Activated CD4-positive, alpha-beta memory T cell treated with anti-CD3 and anti-CD28 coated beads, Interleukin-2, amount 10 ng/mL, durations not matched to agents 7 days and 5 days (primary cell): Measurements from ENCODE around the gene KLHDC8A. TPM values are rescaled to one million over a fixed set of nuclear protein-coding genes. Genes with fewer than 3 reads are reported as not detected.

Experiments used
- CTCF ChIA-PET: fragments of 350-600 bp; sonication (Branson Sonifier 250); formaldehyde crosslinking; loops from one replicate; lab custom pipeline; 2021; ENCODE audit warnings: antibody characterized with exemption, inconsistent platforms; lab: Charles Lee
- POLR2A ChIA-PET: fragments of 350-600 bp; sonication (Branson Sonifier 250); formaldehyde crosslinking; loops from one replicate; lab custom pipeline; 2021; ENCODE audit warnings: antibody characterized with exemption; lab: Charles Lee
- DNase-seq: peaks from one replicate; pipeline ENCODE4 v3.0.0-alpha.2; 2020
- H3K27ac Mint-ChIP-seq: one replicate; pipeline ENCODE4 v1.8.0; 2021; ENCODE audit warnings: mild to moderate bottlenecking, mixed read lengths
- H3K27me3 Mint-ChIP-seq: one replicate; pipeline ENCODE4 v1.8.0; 2021; ENCODE audit warnings: mixed read lengths
- H3K36me3 Mint-ChIP-seq: one replicate; pipeline ENCODE4 v1.8.0; 2021; ENCODE audit warnings: low read depth, mixed read lengths
- H3K4me1 Mint-ChIP-seq: one replicate; pipeline ENCODE4 v1.8.0; 2021; ENCODE audit warnings: mixed read lengths
- H3K4me3 Mint-ChIP-seq: one replicate; pipeline ENCODE4 v1.8.0; 2021; ENCODE audit warnings: mild to moderate bottlenecking, mixed read lengths
- H3K9me3 Mint-ChIP-seq: one replicate; pipeline ENCODE4 v1.8.0; 2021; ENCODE audit warnings: mixed read lengths
- total RNA-seq, 2 experiments: library from RNA; stranded (reverse); gene quantifications; one replicate each; pipeline ENCODE4 v1.2.3, GENCODE V29; 2021

The KLHDC8A gene
- total RNA-seq, 2 experiments from 2014 or later, result not detected

- Mint-ChIP-seq H3K36me3 (no peaks in the 10 kb centered on the region), H3K4me1 (peaks cover 6% of the 10 kb centered on the region), H3K9me3 (no peaks in the 10 kb centered on the region), H3K27ac (no peak overlapping the region), H3K27me3 (peaks cover 41% of the 10 kb centered on the region), H3K4me3 (no peak overlapping the region)
- CTCF ChIA-PET, result interaction anchor here (0.7 to 21.8 kb wide), 14 partner anchors 12 to 186 kb away, joined by 3 to 724 read pairs (median 8); partner anchors contain the start of gene NUAK2
- POLR2A ChIA-PET, result no interaction called here
- DNase-seq, result no peak
These were observed 19.2 kb downstream of the KLHDC8A start for GRCh38 chr1:205337481-205337880.

GRCh38 chr1:205335692-205336091 is 21.0 kb downstream of the KLHDC8A start:
- H3K27ac Mint-ChIP-seq, result no peak overlapping the region
- no peak overlapping the region for H3K4me3 Mint-ChIP-seq
- DNase-seq, result peak; percentile 83
- no peaks in the 10 kb centered on the region for H3K36me3 Mint-ChIP-seq
- POLR2A ChIA-PET, result interaction anchor here (1.1 kb wide), 1 partner anchor 105 kb away, joined by 3 read pairs; no protein-coding TSS in a partner anchor
- CTCF ChIA-PET, result interaction anchor here (0.8 to 21.8 kb wide), 20 partner anchors 11 to 193 kb away, joined by 3 to 724 read pairs (median 5); partner anchors contain the start of genes NUAK2 and TMCC2
- no peaks in the 10 kb centered on the region for H3K9me3 Mint-ChIP-seq
- H3K27me3 Mint-ChIP-seq, result peaks cover 33% of the 10 kb centered on the region
- peaks cover 6% of the 10 kb centered on the region for H3K4me1 Mint-ChIP-seq

- no peak for DNase-seq
- Mint-ChIP-seq H3K36me3 (no peaks in the 10 kb centered on the region), H3K27ac (no peak overlapping the region), H3K9me3 (no peaks in the 10 kb centered on the region), H3K4me1 (no peaks in the 10 kb centered on the region), H3K27me3 (peaks cover 35% of the 10 kb centered on the region), H3K4me3 (no peak overlapping the region)
- POLR2A ChIA-PET, result interaction anchor here (0.7 to 1.3 kb wide), 3 partner anchors 11 to 47 kb away, joined by 3 to 5 read pairs (median 3); partner anchors contain the start of gene NUAK2
- CTCF ChIA-PET, result interaction anchor here (1.0 to 21.8 kb wide), 6 partner anchors 13 to 192 kb away, joined by 3 to 724 read pairs (median 4); no protein-coding TSS in a partner anchor
These were observed 24.5 kb downstream of the KLHDC8A start for GRCh38 chr1:205332015-205332791.

GRCh38 chr1:205330150-205330549 is 26.6 kb downstream of the KLHDC8A start:
- Mint-ChIP-seq H3K27me3 (peaks cover 41% of the 10 kb centered on the region), H3K4me3 (no peak overlapping the region), H3K9me3 (no peaks in the 10 kb centered on the region), H3K4me1 (peaks cover 3% of the 10 kb centered on the region), H3K36me3 (no peaks in the 10 kb centered on the region), H3K27ac (no peak overlapping the region)
- ChIA-PET POLR2A (interaction anchor here (1.2 kb wide), 1 partner anchor 60 kb away, joined by 3 read pairs; no protein-coding TSS in a partner anchor), CTCF (interaction anchor here (21.8 kb wide), 1 partner anchor 57 kb away, joined by 724 read pairs; no protein-coding TSS in a partner anchor)
- DNase-seq, result no peak

GRCh38 chr1:205329719-205330118 is 27.0 kb downstream of the KLHDC8A start:
- ChIA-PET POLR2A (interaction anchor here (1.2 kb wide), 1 partner anchor 59 kb away, joined by 3 read pairs; no protein-coding TSS in a partner anchor), CTCF (interaction anchor here (21.8 kb wide), 1 partner anchor 56 kb away, joined by 724 read pairs; no protein-coding TSS in a partner anchor)
- Mint-ChIP-seq H3K36me3 (no peaks in the 10 kb centered on the region), H3K9me3 (no peaks in the 10 kb centered on the region), H3K27ac (no peak overlapping the region), H3K27me3 (peaks cover 44% of the 10 kb centered on the region), H3K4me3 (no peak overlapping the region), H3K4me1 (peaks cover 7% of the 10 kb centered on the region)
- DNase-seq, result no peak

- ChIA-PET POLR2A (interaction anchor here (5.0 kb wide), 1 partner anchor 56 kb away, joined by 66 read pairs; no protein-coding TSS in a partner anchor), CTCF (interaction anchor here (21.8 kb wide), 1 partner anchor 55 kb away, joined by 724 read pairs; no protein-coding TSS in a partner anchor)
- Mint-ChIP-seq H3K27ac (no peak overlapping the region), H3K27me3 (peaks cover 50% of the 10 kb centered on the region), H3K4me1 (peaks cover 9% of the 10 kb centered on the region), H3K9me3 (no peaks in the 10 kb centered on the region), H3K4me3 (no peak overlapping the region), H3K36me3 (no peaks in the 10 kb centered on the region)
- no peak for DNase-seq
These were observed 28.2 kb downstream of the KLHDC8A start for GRCh38 chr1:205328476-205328875.

GRCh38 chr1:205326812-205327466 is 29.8 kb downstream of the KLHDC8A start:
- Mint-ChIP-seq H3K27me3 (peaks cover 48% of the 10 kb centered on the region), H3K27ac (no peak overlapping the region), H3K4me3 (no peak overlapping the region), H3K9me3 (no peaks in the 10 kb centered on the region), H3K4me1 (peaks cover 13% of the 10 kb centered on the region), H3K36me3 (no peaks in the 10 kb centered on the region)
- CTCF ChIA-PET, result interaction anchor here (1.3 to 21.8 kb wide), 7 partner anchors 9 to 265 kb away, joined by 3 to 724 read pairs (median 12); no protein-coding TSS in a partner anchor
- DNase-seq, result no peak
- POLR2A ChIA-PET, result interaction anchor here (5.0 kb wide), 1 partner anchor 54 kb away, joined by 66 read pairs; no protein-coding TSS in a partner anchor

GRCh38 chr1:205325334-205325884 is 31.3 kb downstream of the KLHDC8A start:
- ChIA-PET CTCF (interaction anchor here (0.6 to 21.8 kb wide), 27 partner anchors 9 to 334 kb away, joined by 3 to 724 read pairs (median 5); partner anchors contain the start of gene TMCC2), POLR2A (interaction anchor here (5.0 to 10.7 kb wide), 2 partner anchors 39 to 53 kb away, joined by 66 to 234 read pairs; no protein-coding TSS in a partner anchor)
- H3K36me3 Mint-ChIP-seq, result peaks cover 6% of the 10 kb centered on the region
- no peak overlapping the region for H3K27ac Mint-ChIP-seq
- H3K4me3 Mint-ChIP-seq, result no peak overlapping the region
- H3K9me3 Mint-ChIP-seq, result no peaks in the 10 kb centered on the region
- peaks cover 21% of the 10 kb centered on the region for H3K4me1 Mint-ChIP-seq
- peaks cover 43% of the 10 kb centered on the region for H3K27me3 Mint-ChIP-seq
- peak; percentile 54 for DNase-seq

- peaks cover 42% of the 10 kb centered on the region for H3K27me3 Mint-ChIP-seq
These were observed 31.9 kb downstream of the KLHDC8A start for GRCh38 chr1:205324781-205325180.

GRCh38 chr1:205323794-205324193 is 32.9 kb downstream of the KLHDC8A start:
- ChIA-PET POLR2A (interaction anchor here (1.1 to 10.7 kb wide), 4 partner anchors 38 to 51 kb away, joined by 3 to 234 read pairs (median 63); no protein-coding TSS in a partner anchor), CTCF (interaction anchor here (1.4 to 21.8 kb wide), 7 partner anchors 12 to 96 kb away, joined by 4 to 724 read pairs (median 17); partner anchors contain the start of gene TMCC2)
- H3K9me3 Mint-ChIP-seq, result no peaks in the 10 kb centered on the region
- H3K36me3 Mint-ChIP-seq, result peaks cover 9% of the 10 kb centered on the region
- no peak overlapping the region for H3K4me3 Mint-ChIP-seq
- H3K27ac Mint-ChIP-seq, result no peak overlapping the region
- H3K4me1 Mint-ChIP-seq, result peaks cover 33% of the 10 kb centered on the region
- no peak for DNase-seq
- peaks cover 37% of the 10 kb centered on the region for H3K27me3 Mint-ChIP-seq

More at GRCh38 chr1:205324781-205325180, 31.9 kb downstream of the KLHDC8A start:
- Mint-ChIP-seq H3K4me3 (no peak overlapping the region), H3K9me3 (no peaks in the 10 kb centered on the region), H3K27ac (no peak overlapping the region), H3K36me3 (peaks cover 7% of the 10 kb centered on the region), H3K4me1 (peaks cover 25% of the 10 kb centered on the region)
- POLR2A ChIA-PET, result interaction anchor here (1.1 to 10.7 kb wide), 3 partner anchors 38 to 52 kb away, joined by 3 to 234 read pairs (median 66); no protein-coding TSS in a partner anchor
- no peak for DNase-seq
- CTCF ChIA-PET, result interaction anchor here (0.6 to 21.8 kb wide), 19 partner anchors 9 to 335 kb away, joined by 3 to 724 read pairs (median 5); partner anchors contain the start of gene TMCC2

- no peak for DNase-seq
- Mint-ChIP-seq H3K4me3 (peak overlapping the region; percentile 86), H3K36me3 (peaks cover 17% of the 10 kb centered on the region), H3K4me1 (peaks cover 48% of the 10 kb centered on the region), H3K27ac (no peak overlapping the region), H3K27me3 (peaks cover 27% of the 10 kb centered on the region), H3K9me3 (no peaks in the 10 kb centered on the region)
- ChIA-PET POLR2A (interaction anchor here (1.0 to 10.7 kb wide), 7 partner anchors 9 to 119 kb away, joined by 4 to 234 read pairs (median 11); no protein-coding TSS in a partner anchor), CTCF (interaction anchor here (1.1 to 21.8 kb wide), 5 partner anchors 14 to 48 kb away, joined by 5 to 724 read pairs (median 41); no protein-coding TSS in a partner anchor)
These were observed 34.8 kb downstream of the KLHDC8A start for GRCh38 chr1:205321959-205322283.
